Measurements from ENCODE around the gene SDCBP2. TPM values are rescaled to one million over a fixed set of nuclear protein-coding genes. Genes with fewer than 3 reads are reported as not detected.
A peak's percentile ranks its signal among the peaks of the same experiment; 100 is the strongest.

The SDCBP2 gene
- total RNA-seq, 2 donors from 2014 or later: 1.4 to 4.4 TPM

GRCh38 chr20:1304710-1305515, 24.0 kb downstream of the SDCBP2 start:
- no peak for ATAC-seq

GRCh38 chr20:1302685-1303541, 26.0 kb downstream of the SDCBP2 start:
- intact Hi-C loops (cut with DNase I): no loop called here

More at GRCh38 chr20:1304710-1305515, 24.0 kb downstream of the SDCBP2 start:
- intact Hi-C loops (cut with DNase I): no loop called here
- no peak for DNase-seq

DNA sequence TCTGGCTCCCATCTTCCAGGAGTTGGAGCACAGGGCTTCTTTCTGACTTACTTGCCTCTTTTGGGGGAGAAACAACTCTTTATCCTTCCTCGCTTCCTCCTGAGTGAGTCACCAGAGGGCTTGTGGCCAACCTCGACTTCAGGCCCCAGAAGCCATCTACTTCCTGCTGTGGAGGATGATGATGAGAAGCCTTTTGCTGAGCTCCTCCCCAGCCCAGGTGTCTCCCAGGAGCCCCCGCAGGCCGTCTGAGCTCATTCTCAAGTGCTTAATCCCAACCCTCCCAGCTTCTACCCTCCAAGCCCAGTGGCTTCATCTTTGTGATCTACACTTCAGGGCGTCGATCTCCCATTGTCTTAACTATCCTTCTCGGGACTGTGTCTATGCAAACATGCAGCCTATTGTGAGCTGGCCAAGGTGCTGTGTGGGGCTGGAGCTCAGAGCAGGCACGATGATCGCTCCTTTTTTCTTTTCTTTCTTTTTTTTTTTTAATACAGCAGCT, 27.9 kb downstream of the SDCBP2 start:
- ATAC-seq (no peak), DNase-seq (no peak)
- intact Hi-C loops (cut with DNase I): no loop called here

More at GRCh38 chr20:1302685-1303541, 26.0 kb downstream of the SDCBP2 start:
- no peak for DNase-seq
- no peak for ATAC-seq

GRCh38 chr20:1300083-1300840, 28.7 kb downstream of the SDCBP2 start:
- intact Hi-C loops (cut with DNase I): no loop called here
- ATAC-seq (peak in 1 of 2 donors; percentile 12), DNase-seq (no peak)

GRCh38 chr20:1299522-1299921, 29.4 kb downstream of the SDCBP2 start:
- intact Hi-C loops (cut with DNase I): no loop called here
- ATAC-seq: no peak
- DNase-seq: no peak

DNA sequence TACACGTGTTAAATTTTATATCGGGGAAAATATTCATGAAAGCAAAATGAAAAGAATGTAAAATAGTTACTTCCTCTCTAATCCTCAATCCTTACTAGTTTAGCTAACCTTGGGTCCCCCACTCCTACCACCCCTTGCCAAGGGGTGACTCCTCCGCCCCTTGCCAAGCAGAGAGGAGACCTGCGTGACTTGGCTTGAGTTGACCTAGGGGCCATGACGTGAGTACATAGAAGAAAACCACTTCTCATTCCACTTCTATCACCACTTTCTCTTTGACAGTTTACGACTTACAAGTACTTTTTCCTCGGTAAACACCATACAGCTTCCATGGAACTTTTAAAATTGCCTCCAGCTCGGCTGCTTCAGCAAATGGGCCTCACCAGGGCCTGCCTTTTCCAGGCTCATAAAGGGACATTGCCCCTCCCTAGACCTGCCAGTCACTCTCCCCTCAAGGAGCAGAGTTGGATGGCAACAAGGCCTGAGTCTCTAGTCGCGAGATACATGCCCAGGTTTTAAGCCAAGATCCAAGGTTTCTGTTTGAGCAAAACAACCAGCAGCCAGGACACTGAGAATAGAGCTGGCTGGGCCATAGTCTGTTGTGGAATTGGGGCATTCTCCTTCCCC, 29.9 kb downstream of the SDCBP2 start:
- intact Hi-C loops (cut with DNase I): no loop called here
- ATAC-seq (no peak), DNase-seq (no peak)

- ATAC-seq (no peak), DNase-seq (no peak)
- intact Hi-C loops (cut with DNase I): no loop called here
Observed at GRCh38 chr20:1298166-1298565, 30.8 kb downstream of the SDCBP2 start.

DNA sequence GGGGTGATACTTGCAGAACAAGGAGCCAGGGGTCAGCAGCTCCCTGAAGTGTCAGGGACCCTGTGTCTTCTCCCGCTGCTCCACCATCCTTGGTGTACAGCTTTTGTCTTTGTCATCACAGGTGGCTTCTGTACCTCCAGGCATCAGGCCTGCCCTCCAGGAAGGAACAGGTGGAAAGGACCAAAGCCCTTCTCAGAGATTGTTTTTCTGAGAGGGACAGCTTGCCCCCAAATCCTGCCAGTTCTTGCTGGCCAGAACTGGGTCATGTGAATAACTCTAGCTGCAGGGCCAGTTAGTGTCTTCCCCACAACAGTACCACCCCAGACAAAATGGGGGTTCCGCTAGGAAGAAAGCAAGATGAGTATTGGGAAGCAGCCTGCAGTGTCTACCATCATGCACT, 31.5 kb downstream of the SDCBP2 start:
- intact Hi-C loops (cut with DNase I): no loop called here
- DNase-seq (no peak), ATAC-seq (no peak)

DNA sequence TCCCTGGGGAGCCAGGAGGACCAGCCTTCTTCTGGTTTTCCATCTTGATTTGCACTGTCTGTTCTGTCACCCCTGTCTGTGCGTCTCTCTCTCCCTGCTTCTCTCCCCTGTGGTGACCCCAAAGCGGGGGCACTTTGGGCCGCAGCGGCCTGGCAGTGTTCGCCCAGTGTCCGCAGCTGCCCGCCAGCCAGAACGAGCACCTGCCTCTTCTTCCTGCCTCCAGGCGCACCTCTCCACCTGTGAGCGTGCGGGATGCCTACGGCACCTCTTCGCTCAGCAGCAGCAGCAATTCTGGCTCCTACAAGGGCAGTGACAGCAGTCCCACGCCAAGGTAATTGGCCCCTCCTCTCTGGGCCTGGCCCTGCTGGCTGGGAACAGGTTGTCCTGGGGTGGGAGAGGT, 32.0 kb downstream of the SDCBP2 start:
- no peak for DNase-seq
- ATAC-seq: no peak
- intact Hi-C loops (cut with DNase I): no loop called here

DNA sequence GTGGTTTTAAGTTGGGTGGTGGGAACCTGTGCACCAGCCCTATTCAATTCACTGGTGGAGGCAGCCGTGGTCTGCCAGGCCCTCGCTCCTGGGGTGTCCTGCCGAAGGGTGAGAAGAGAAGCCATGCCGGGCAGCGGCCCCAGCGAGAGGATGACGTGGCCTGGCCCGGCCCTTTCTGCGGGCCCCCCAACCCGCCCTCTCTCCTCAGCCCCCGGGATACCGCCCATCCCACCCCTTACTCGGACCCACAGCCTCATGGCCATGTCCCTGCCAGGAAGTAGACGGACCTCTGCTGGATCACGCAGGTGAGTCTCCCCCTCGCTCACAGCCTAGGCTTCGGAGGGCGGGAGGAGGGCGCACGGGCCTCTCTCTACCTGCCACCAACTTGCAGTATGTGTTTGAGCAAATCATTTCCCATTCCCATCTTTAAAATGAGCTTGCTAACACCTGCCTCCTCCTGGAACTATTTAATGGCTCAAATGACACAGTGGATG, 32.8 kb downstream of the SDCBP2 start:
- intact Hi-C loops (cut with DNase I): no loop called here
- no peak for ATAC-seq
- no peak for DNase-seq

DNA sequence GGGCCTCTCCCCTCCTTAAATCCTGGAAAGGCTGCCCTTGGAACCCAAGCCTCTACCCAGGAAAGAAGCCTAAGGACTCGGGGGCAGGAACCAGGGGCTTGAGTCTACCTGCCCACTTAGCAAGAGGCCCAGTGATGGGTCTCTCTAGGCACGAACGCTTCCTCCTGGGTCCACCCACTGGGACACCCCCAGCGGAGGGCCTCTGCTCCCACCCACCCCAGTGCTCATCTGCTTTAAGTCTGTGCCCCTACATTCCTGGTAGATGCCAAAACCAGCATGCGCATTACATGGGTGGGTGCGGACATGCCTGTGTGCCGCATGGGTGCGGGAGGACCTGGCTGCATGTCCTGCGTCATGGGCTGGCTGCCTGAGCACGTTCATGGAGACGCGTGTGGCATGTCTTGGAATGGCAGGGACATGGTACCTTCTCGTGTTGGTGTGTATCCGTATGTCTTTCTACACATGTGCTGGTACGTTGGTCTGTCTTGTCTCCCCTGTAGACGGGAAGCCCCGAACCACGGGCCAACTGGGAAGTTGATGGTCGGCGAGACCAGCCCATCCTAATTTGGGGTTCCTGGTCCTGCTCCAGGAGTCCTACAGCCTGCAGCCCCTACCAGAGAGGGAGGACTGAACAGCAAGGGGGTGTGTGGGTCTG, 33.5 kb downstream of the SDCBP2 start:
- no peak for DNase-seq
- intact Hi-C loops (cut with DNase I): no loop called here
- no peak for ATAC-seq

DNA sequence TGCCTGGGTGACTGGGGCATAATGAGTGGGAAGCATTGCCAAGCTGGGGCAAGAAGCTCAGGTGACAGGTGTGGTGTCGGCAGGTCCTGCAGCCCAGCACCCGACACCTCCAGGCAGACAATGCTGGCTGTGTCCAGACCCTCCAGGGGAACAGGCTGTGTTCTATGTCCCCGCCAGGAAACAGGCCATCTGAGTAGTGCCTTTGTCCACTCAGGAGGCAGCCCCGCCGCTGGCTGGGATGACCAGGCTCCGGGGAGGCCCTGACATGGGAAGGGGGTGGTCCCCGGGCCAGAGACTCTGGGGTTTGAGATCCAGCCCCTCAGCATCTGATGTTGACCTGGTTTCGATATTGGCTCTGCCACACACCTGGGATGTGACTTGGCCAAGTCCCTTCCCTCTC, 34.4 kb downstream of the SDCBP2 start:
- intact Hi-C loops (cut with DNase I): no loop called here
- ATAC-seq (no peak), DNase-seq (no peak)

DNA sequence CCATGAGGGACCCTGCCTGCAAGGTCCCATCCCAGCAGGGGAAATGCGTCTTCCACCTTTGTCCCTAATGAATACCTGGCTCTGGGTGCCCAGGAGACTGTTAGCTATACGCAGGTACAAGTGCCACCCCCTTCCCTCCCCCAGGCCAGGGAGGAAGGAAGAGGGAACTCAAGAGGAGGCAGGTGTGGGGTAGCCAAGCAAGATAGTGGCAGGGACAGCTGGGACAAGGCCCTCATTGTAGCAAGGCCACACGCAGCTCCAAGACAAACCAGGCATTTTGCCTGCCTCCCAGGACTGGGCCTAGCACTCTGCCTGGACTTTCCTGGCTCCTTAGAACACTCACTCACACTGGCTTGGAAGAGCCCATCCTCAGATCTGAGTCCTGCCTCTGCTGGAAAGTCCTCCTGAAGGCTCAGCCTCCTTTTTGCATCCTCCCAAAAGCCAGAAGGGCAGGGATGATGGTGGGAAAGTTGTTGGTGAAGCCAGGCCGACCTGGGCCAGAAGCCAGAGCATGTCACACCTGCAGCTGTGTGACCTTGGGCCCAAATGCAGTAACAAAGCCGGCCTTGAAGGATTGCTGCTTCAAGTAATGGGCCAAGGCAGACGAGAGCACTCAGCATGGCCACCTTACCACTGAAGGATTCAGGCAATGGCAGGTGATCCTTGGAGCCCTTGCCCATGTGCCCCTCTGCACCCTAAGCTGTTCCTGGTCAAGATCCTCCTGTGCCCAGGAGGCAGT, 35.1 kb downstream of the SDCBP2 start:
- DNase-seq: no peak
- intact Hi-C loops (cut with DNase I): no loop called here
- no peak for ATAC-seq

DNA sequence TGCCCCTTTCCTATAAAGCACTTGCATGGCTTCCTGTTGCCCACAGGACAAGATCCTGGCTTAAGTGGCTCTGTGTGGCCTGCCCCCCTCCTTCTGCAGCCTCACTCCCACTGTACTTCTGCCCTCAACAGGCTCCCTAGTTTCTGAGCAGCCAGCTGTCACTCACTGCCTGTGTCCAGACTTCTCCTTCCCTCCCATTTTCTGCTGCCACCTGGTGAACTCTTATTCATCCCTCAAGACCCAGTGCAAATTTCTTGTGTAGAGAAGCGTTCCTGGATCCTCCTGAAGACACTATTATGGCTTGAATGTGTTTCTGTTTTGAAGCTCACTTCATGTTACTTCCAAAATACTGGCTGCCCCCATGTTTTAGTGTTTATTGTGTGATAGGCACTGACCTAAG, 36.3 kb downstream of the SDCBP2 start:
- no peak for ATAC-seq
- intact Hi-C loops (cut with DNase I): no loop called here
- no peak for DNase-seq

DNA sequence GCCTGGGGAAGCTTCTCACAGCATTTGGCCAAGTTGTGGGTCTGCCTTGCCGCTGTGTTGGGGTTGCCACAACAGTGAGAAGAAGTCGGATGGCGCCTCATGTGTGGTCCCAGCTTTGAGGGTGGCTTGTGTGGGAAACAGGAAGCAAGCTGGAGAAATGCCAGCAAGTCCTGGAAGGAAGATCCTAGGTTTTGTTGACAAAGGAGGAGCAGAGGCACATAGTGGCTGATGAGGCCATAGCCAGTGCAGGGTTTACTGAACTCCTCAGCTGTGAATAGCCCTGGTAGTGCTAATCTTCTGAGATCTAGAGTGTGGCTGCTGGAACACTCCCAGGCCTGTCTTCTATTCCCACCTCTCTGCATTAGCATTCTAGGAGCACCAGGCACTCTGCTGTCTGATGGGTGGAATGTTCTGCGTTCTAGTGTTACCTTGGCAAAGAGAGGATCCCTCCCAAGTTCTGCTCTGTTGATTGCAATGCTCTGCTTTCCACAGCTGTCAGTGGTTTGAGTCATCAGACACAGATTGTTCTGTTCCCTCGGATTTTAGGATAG, 37.7 kb downstream of the SDCBP2 start:
- intact Hi-C loops (cut with DNase I): no loop called here
- DNase-seq: no peak
- ATAC-seq: peak in 1 of 2 donors; percentile 81

GRCh38 chr20:1287787-1288569, 41.0 kb downstream of the SDCBP2 start:
- DNase-seq: no peak
- no peak for ATAC-seq
- intact Hi-C loops (cut with DNase I): no loop called here

DNA sequence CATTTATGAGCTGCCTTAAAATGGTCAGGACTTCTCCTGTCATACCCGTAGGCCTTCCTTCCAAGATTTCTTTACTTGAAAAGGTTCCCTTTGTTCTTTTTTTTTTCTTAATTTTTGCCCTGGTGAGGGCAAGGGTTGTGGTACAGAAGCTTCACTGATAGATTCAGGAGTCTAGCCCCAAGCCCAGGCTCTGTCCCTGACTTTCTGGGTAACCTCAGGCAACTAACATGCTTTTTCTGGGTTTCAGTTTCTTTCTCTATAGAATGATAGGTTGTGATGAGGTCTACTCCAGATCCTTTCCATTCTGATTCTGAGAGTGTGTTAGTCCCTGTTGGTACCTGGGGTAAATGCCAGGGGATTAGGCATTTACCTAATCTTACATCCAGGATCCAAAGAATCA, 41.6 kb downstream of the SDCBP2 start:
- intact Hi-C loops (cut with DNase I): no loop called here

More for the DNA sequence above, 41.6 kb downstream of the SDCBP2 start:
- no peak for ATAC-seq
- no peak for DNase-seq

Measured in left cardiac atrium (tissue), 4 donors.